ENCODE results near the gene HOXA3. TPM values are rescaled to one million over a fixed set of nuclear protein-coding genes. Genes with fewer than 3 reads are reported as not detected.

Gene HOXA3
- total RNA-seq, 1 donor from 2014 or later, result 26.4 TPM

- DNase-seq (ENCODE audit: low read depth), result no peak
- peak overlapping the region; percentile 78 for H3K4me3 ChIP-seq (ENCODE audit: low read depth, low read length)
- H3K27me3 ChIP-seq (ENCODE audit: control insufficient read depth, insufficient read depth, low read length), result no peaks in the 10 kb centered on the region
- H3K36me3 ChIP-seq (ENCODE audit: control insufficient read depth, insufficient read depth, low read length), result no peaks in the 10 kb centered on the region
- TF ChIP-seq, protein P1, sequence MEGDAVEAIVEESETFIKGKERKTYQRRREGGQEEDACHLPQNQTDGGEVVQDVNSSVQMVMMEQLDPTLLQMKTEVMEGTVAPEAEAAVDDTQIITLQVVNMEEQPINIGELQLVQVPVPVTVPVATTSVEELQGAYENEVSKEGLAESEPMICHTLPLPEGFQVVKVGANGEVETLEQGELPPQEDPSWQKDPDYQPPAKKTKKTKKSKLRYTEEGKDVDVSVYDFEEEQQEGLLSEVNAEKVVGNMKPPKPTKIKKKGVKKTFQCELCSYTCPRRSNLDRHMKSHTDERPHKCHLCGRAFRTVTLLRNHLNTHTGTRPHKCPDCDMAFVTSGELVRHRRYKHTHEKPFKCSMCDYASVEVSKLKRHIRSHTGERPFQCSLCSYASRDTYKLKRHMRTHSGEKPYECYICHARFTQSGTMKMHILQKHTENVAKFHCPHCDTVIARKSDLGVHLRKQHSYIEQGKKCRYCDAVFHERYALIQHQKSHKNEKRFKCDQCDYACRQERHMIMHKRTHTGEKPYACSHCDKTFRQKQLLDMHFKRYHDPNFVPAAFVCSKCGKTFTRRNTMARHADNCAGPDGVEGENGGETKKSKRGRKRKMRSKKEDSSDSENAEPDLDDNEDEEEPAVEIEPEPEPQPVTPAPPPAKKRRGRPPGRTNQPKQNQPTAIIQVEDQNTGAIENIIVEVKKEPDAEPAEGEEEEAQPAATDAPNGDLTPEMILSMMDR (IDR thresholded peaks at IDR 0.05; ENCODE audit: insufficient read depth, low read length, poor library complexity, severe bottlenecking), result no peak
Measured at GRCh38 chr7:27183682-27184336, 31.4 kb upstream of the HOXA3 start.

- TF ChIP-seq, protein P1 (IDR thresholded peaks at IDR 0.05; ENCODE audit: insufficient read depth, low read length, poor library complexity, severe bottlenecking), result no peak
- Histone ChIP-seq H3K27me3 (ENCODE audit: control insufficient read depth, insufficient read depth, low read length) (no peaks in the 10 kb centered on the region), H3K4me3 (ENCODE audit: low read depth, low read length) (peak overlapping the region; percentile 78), H3K36me3 (ENCODE audit: control insufficient read depth, insufficient read depth, low read length) (no peaks in the 10 kb centered on the region)
- no peak for DNase-seq (ENCODE audit: low read depth)
Measured at GRCh38 chr7:27182861-27183681, 30.7 kb upstream of the HOXA3 start.

GRCh38 chr7:27182285-27182841, 30.0 kb upstream of the HOXA3 start:
- Histone ChIP-seq H3K4me3 (ENCODE audit: low read depth, low read length) (peak overlapping the region; percentile 78), H3K36me3 (ENCODE audit: control insufficient read depth, insufficient read depth, low read length) (no peaks in the 10 kb centered on the region), H3K27me3 (ENCODE audit: control insufficient read depth, insufficient read depth, low read length) (no peaks in the 10 kb centered on the region)
- TF ChIP-seq, protein P1 (IDR thresholded peaks at IDR 0.05; ENCODE audit: insufficient read depth, low read length, poor library complexity, severe bottlenecking), result peak; percentile 36
- DNase-seq (ENCODE audit: low read depth), result no peak

DNA sequence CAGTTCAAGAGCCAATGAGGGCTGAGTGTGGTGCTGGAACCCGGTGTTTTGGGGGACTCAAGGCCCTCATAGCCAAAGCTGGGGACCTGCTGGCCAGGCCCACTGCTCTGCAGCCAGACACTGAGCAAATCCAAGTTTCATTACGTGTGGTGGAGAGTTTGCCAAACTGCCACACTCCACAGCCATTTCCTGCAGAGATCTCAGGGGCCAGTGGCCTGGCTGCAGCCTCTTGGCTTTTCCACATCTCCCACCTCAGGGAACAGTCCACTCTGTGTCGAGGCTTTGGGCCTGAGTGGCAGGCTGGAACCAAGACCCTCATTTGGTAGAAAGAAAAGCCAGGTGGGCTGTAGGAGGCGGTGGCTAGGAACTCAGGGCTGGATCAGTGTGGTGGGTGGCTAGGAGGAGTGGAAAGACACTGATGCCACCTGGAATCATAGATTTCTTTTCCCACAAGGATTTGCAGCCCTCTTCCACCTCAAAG, 29.5 kb upstream of the HOXA3 start:
- H3K27me3 ChIP-seq (ENCODE audit: control insufficient read depth, insufficient read depth, low read length), result no peaks in the 10 kb centered on the region
- H3K36me3 ChIP-seq (ENCODE audit: control insufficient read depth, insufficient read depth, low read length), result no peaks in the 10 kb centered on the region
- no peak for DNase-seq (ENCODE audit: low read depth)
- TF ChIP-seq, protein P1 (IDR thresholded peaks at IDR 0.05; ENCODE audit: insufficient read depth, low read length, poor library complexity, severe bottlenecking), result no peak
- H3K4me3 ChIP-seq (ENCODE audit: low read depth, low read length), result peak overlapping the region; percentile 12

DNA sequence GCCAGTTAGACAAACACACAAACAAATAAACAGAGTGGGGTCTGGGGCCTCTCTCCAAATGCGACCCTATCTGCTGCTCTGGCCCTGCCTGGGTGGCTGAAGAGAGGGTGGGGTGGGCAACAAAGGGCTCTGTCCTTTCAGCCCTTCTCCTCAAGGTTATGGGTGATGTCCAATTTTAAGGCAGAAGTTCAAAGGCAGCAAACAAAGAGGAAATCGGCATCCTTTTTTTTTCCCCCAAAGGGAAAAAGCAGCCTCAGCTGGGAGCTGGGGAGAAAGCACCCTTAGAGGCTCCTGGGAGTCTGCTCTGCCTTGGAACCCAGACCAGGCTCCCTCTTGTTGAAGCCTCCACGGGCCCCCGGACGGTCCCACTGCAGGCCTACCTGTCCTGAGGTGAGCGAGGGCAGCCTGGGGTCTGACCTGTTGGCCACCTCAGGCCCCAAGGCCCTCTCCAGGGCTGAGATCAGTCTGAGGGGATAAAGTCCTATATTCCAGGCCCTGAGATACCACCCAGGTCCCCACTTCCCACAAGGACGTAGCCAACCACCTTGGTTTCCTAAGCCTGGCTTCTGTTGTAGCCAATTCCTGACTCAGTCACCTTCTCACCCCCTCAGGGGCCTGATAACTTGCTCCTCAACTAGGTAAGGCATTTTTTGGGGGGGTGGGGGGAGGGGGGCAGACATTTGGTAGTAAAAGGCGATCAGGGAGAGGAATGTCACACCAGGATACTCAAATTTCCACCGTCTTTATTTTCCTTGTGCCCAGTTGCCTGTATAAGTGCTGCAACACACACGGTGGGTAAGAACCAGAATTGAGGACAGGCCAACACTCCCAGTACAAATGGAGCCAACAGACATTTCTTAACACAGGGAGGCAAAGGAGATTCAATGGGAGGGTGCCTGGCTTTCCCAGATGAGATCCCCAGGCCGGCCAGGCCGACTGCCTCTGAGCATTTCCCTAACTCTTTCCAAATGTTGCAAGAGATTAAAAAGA, 28.3 kb upstream of the HOXA3 start:
- no peak for DNase-seq (ENCODE audit: low read depth)
- Histone ChIP-seq H3K27me3 (ENCODE audit: control insufficient read depth, insufficient read depth, low read length) (no peaks in the 10 kb centered on the region), H3K4me3 (ENCODE audit: low read depth, low read length) (peak overlapping the region; percentile 15), H3K36me3 (ENCODE audit: control insufficient read depth, insufficient read depth, low read length) (no peaks in the 10 kb centered on the region)
- TF ChIP-seq, protein P1 (IDR thresholded peaks at IDR 0.05; ENCODE audit: insufficient read depth, low read length, poor library complexity, severe bottlenecking), result no peak

Measured in kidney epithelial cell (primary cell).